Tibial artery (tissue), 4 donors: ENCODE results near the gene CTXND1.

Experiments
- DNase-seq, 2 donors: peaks; one replicate each; pipeline ENCODE4 v3.0.0-alpha.2; 2019
- H3K27ac ChIP-seq, 2 donors: fragments of 200-600 bp; sonication (generic) in 1 of 2; 1 replicate in 1 of 2; 2 replicates in 1 of 2; pipeline ENCODE4 v1.5.1; 2018 to 2019; ENCODE audit warnings: mild to moderate bottlenecking in 1 of 2
- H3K27me3 ChIP-seq, 2 donors: fragments of 200-600 bp; sonication (generic) in 1 of 2; one replicate each; pipeline versions ENCODE4 v1.5.1 to v1.6.0; 2016 to 2019
- H3K36me3 ChIP-seq, 3 donors: fragments of 200-600 bp; sonication (generic) in 2 of 3; one replicate each; pipeline ENCODE4 v1.5.1; 2016 to 2019; ENCODE audit warnings: mild to moderate bottlenecking in 2 of 3
- H3K4me1 ChIP-seq, 4 donors: fragments of 200-600 bp; sonication (generic) in 2 of 4; 1 replicate in 3 of 4; 2 replicates in 1 of 4; pipeline ENCODE4 v1.5.1; 2016 to 2019
- H3K4me3 ChIP-seq, 2 donors: fragments of 200-600 bp; sonication (generic) in 1 of 2; 1 replicate in 1 of 2; 2 replicates in 1 of 2; pipeline ENCODE4 v1.5.1; 2018 to 2019; ENCODE audit warnings: mild to moderate bottlenecking in 2 of 2
- H3K9me3 ChIP-seq, 3 donors: fragments of 200-600 bp; sonication (generic) in 1 of 3; one replicate each; pipeline ENCODE4 v1.5.1; 2016 to 2019
- intact Hi-C: fragments of 100-400 bp; cut with DNase I; formaldehyde crosslinking; loops from one replicate; pipeline ENCODE4 v1.15.0; 2023; ENCODE audit warnings: low total_unique reads
- TF ChIP-seq, protein P1 (sequence below), 2 experiments: fragments of 200-600 bp in 1 of 2; fragments of 450-650 bp in 1 of 2; IDR thresholded peaks; one replicate each; pipeline ENCODE4 v1.5.1; 2017 to 2019; ENCODE audit warnings: antibody characterized with exemption in 2 of 2, mild to moderate bottlenecking in 1 of 2, moderate library complexity in 1 of 2

CTXND1 gene

DNA sequence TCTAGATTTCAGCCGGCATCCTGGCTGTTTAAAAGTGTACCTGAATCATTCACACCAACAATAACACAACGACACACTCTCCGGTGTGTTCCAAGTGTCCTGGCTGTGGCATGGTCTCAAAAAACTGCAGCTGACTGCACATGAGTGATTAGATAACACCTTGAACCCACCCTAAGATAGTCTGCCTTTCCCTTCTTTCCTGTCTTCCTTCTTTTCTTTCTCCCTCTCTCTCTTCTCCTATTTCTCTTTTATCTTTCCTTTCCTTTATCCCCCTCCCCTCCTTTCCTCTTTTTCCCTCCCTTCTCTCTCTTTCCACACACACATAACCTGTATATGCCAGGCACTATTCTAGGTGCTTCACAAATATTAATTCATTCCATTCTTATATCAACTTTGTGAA lies 100.4 kb downstream of the CTXND1 start:
- no peaks in the 10 kb centered on the region for H3K27me3 ChIP-seq
- intact Hi-C loops: loop anchor here (5.0 to 10.0 kb wide), 2 partner anchors 94 to 1893 kb away; partner anchors contain the start of genes MEX3B and ZFAND6
- no peak overlapping the region for H3K4me3 ChIP-seq
- H3K27ac ChIP-seq: peak overlapping the region; percentile 94
- TF ChIP-seq, protein P1, sequence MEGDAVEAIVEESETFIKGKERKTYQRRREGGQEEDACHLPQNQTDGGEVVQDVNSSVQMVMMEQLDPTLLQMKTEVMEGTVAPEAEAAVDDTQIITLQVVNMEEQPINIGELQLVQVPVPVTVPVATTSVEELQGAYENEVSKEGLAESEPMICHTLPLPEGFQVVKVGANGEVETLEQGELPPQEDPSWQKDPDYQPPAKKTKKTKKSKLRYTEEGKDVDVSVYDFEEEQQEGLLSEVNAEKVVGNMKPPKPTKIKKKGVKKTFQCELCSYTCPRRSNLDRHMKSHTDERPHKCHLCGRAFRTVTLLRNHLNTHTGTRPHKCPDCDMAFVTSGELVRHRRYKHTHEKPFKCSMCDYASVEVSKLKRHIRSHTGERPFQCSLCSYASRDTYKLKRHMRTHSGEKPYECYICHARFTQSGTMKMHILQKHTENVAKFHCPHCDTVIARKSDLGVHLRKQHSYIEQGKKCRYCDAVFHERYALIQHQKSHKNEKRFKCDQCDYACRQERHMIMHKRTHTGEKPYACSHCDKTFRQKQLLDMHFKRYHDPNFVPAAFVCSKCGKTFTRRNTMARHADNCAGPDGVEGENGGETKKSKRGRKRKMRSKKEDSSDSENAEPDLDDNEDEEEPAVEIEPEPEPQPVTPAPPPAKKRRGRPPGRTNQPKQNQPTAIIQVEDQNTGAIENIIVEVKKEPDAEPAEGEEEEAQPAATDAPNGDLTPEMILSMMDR (IDR thresholded peaks at IDR 0.05): no peak
- DNase-seq: no peak
- no peaks in the 10 kb centered on the region for H3K9me3 ChIP-seq
- no peaks in the 10 kb centered on the region for H3K36me3 ChIP-seq
- peaks cover 0 to 27% (median 17%) of the 10 kb centered on the region in 4 donors for H3K4me1 ChIP-seq

GRCh38 chr15:80151148-80151547 lies 100.9 kb downstream of the CTXND1 start:
- no peak for DNase-seq
- TF ChIP-seq, protein P1 (IDR thresholded peaks at IDR 0.05): no peak
- intact Hi-C loops: loop anchor here (5.0 to 10.0 kb wide), 2 partner anchors 94 to 1894 kb away; partner anchors contain the start of genes MEX3B and ZFAND6
- Histone ChIP-seq H3K27ac (peak overlapping the region; percentile 94), H3K4me3 (no peak overlapping the region), H3K36me3 (no peaks in the 10 kb centered on the region), H3K4me1 (peaks cover 0 to 27% (median 17%) of the 10 kb centered on the region in 4 donors), H3K27me3 (no peaks in the 10 kb centered on the region), H3K9me3 (no peaks in the 10 kb centered on the region)
